Measurements from ENCODE around the gene CGGBP1.

The CGGBP1 gene

DNA sequence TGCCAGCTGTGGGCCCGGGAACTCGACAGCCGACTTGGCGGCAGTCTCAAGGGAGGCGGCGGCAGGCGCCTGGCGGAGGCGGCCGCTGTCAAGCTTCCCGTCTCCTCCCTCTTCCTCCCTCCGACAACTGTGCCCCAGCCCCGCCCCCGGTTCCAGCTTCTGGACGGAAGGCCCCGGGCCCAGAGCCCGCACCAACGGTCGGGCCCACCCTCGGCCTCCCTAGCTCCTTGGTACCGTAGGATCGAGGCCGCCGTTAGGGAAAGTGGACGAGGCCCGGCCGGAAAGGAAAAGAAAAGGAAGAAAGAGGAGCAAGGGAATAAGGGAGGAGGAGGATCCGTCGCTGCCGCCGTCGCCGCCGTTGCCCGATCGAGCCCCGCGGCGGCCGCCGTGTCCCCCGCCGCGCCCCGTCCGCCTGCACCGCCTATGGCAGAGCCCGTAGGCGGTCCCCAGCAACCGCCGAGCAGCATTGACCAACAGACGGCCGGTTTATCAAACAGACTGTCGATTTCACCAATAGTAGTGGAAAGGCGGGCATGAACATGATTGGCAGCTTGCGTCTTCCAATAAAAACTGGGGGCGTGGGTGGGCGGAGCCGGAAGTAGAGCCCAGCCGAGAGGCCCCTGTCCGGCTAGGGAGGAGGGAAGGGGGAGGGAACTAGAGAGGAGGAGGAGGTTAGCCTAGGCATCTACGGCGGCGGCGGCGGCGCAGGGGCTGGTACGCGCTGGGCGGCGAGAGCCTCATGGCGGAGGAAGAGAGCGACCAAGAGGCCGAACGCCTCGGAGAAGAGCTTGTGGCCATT, at the start of gene CGGBP1, which contains the start of gene ZNF654:
Gene CGGBP1, minus strand, starts transcription at position 425 of the 799 bp plus-strand sequence. CDS start 3,029 bp downstream, outside the sequence.
Gene ZNF654, plus strand, starts transcription at position 675 of the 799 bp plus-strand sequence. Its CDS starts 65 bp downstream, at position 740.
- peak; percentile 99 for DNase-seq (ENCODE audit: low read depth in 2 of 2, low spot score in 1 of 2)

GRCh38 chr3:88105325-88105724, 46.5 kb upstream of the CGGBP1 start:
- no peak for DNase-seq (ENCODE audit: low read depth in 2 of 2, low spot score in 1 of 2)

GRCh38 chr3:88101142-88101541, 42.3 kb upstream of the CGGBP1 start:
- no peak for DNase-seq (ENCODE audit: low read depth in 2 of 2, low spot score in 1 of 2)

DNA sequence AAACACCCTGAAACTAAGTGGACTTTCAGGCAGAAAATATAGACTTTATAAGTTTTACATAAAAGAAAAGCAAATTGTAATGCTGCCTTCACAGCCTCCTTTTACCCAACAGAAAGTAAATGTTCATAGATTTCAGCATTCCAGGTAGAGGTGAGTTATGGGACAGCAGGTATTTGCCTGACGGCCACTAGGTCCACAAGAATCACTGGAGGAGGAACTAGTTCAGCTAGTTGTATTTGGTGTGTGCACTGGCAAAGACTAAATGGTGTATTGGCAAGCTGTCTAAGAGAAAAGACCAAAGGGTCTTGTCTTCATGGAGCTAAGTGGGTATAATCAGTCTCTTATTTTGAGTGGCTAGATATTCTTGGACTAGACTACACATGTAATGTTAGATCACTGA, 34.5 kb upstream of the CGGBP1 start:
- DNase-seq (ENCODE audit: low read depth in 2 of 2, low spot score in 1 of 2), result no peak

DNA sequence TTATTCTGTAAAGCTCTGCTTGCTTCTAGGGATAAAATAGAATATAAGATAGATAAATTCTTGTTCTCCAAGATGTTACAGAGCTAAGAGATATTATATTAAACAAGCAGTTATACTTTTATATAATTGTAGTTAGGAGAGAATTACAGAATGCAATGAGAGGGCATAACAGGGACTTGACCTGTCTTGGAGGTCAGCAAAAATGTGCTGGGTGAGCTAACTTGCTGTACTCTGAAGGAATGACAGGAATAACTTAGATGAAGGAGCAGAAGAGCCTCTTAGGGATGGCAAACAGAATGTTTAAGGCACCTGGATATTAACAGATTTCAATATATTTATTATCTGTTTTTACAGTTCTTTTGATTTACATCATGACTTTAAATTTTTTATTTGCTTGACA, 33.5 kb upstream of the CGGBP1 start:
- no peak for DNase-seq (ENCODE audit: low read depth in 2 of 2, low spot score in 1 of 2)

GRCh38 chr3:88090681-88091080, 31.9 kb upstream of the CGGBP1 start:
- DNase-seq (ENCODE audit: low read depth in 2 of 2, low spot score in 1 of 2), result no peak

DNA sequence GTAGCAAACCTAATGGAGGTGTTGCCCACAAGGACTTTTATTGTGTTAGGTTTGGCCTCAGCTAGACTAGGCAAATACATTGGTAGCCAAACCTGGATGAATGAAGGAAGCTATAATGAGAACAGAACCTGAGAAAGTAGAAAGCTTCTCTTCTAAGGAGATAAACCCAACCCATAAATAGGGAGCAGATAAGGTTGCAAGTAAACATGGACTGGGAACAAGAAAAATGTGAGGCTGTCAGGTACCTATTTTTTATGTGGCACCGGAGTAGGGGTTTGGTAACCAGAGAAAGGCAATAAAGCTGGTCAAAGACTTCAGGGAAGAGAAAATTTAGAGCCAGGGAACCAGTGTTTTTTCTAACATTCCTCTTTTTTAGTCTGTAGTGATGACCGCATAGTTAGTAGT, 25.3 kb upstream of the CGGBP1 start:
- no peak for DNase-seq (ENCODE audit: low read depth in 2 of 2, low spot score in 1 of 2)

DNA sequence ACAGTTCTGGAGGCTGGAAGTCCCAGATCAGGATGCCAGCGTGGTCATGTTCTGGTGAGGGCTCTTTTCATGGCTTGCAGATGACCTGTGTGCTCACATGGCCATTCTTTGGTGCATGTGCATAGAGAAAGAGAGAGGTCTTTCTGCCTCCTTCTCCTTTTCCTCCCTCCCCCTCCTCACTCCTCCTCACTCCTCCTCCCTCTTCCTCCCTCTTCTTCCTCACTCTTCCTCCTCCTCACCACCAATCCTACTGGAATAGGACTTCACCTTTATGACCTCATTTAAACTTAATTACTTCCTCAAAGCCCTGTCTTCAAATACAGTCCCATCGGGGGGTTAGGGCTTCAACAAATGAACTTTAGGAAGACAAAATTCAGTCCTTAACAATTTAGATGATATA, 24.0 kb upstream of the CGGBP1 start:
- DNase-seq (ENCODE audit: low read depth in 2 of 2, low spot score in 1 of 2), result no peak

DNA sequence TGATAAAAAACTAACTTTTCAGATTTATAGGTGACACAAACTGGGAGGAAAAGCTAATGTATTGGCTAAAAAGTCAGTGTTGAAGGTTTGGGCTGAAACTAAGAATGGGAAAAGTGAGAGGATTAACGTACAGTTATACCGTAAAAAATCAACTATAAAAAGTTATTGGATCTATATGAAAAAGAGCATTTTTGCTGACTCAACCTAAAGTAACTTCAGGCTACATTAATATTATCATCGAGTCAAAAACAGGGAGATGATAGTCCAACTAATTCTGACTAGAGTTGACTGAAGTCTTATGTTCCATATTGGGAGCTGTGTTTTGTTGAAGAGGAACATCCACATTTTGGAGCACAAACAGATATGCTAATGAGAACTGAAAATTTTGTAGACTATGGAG, 20.1 kb upstream of the CGGBP1 start:
- DNase-seq (ENCODE audit: low read depth in 2 of 2, low spot score in 1 of 2), result no peak

DNA sequence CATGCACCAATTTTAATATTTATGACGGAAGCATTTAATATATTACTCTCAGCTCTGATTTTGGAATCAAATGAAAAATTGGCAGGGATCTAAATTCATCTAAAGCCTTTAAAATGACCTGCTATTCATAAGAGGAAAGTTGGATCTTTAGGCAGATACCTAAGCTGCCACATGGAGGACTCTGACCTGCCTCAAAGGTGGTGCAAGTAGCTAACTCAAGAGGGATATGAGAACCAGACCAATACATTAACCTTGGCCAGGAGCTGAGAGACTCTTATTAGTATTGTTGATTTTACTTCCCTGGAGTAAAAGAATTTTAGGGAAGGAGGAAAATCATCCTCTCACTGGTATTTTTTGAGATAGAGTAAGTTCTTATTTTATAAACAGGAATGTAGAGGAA, 17.9 kb upstream of the CGGBP1 start:
- DNase-seq (ENCODE audit: low read depth in 2 of 2, low spot score in 1 of 2), result no peak

DNA sequence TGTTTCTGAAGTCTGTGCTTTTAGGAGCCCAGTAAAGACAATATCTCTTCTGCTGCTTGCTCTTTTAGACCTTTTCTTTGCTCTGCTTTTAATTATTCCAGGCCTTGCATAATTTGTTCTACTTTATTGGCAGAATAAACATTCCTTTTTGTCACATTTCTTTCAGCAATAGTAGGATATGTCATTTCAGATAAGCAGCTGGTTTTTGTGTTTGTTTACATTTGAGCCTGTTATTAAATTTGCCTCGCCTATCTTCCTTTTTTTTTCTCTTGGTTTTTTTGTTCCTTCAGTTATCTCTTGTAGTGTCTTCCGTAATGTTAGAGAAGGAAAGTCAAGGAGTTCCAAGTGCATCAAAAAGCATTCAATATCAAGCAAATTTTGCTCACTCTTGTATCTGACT, 16.7 kb upstream of the CGGBP1 start:
- no peak for DNase-seq (ENCODE audit: low read depth in 2 of 2, low spot score in 1 of 2)

- no peak for DNase-seq (ENCODE audit: low read depth in 2 of 2, low spot score in 1 of 2)
These were observed 16.3 kb upstream of the CGGBP1 start for GRCh38 chr3:88075072-88075471.

- no peak for DNase-seq (ENCODE audit: low read depth in 2 of 2, low spot score in 1 of 2)
These were observed 2.9 kb upstream of the CGGBP1 start for GRCh38 chr3:88061746-88062145.

- DNase-seq (ENCODE audit: low read depth in 2 of 2, low spot score in 1 of 2), result no peak
These were observed 770 bp upstream of the CGGBP1 start for GRCh38 chr3:88059380-88060170.

DNA sequence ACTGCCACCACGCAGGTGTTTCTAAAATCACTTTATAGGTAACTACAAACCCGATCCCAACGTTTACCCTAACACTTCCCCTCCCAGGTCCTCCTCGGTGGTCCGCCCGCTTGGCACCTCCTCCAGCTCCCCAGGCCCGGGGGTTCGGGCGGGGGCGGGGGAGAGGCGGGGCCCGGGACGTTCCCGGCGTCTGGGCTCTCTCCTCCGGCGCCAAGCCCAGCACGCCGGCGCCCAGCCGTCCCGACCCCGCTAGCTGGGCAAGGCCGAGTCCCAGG, 562 bp downstream of the CGGBP1 start:
- no peak for DNase-seq (ENCODE audit: low read depth in 2 of 2, low spot score in 1 of 2)

DNA sequence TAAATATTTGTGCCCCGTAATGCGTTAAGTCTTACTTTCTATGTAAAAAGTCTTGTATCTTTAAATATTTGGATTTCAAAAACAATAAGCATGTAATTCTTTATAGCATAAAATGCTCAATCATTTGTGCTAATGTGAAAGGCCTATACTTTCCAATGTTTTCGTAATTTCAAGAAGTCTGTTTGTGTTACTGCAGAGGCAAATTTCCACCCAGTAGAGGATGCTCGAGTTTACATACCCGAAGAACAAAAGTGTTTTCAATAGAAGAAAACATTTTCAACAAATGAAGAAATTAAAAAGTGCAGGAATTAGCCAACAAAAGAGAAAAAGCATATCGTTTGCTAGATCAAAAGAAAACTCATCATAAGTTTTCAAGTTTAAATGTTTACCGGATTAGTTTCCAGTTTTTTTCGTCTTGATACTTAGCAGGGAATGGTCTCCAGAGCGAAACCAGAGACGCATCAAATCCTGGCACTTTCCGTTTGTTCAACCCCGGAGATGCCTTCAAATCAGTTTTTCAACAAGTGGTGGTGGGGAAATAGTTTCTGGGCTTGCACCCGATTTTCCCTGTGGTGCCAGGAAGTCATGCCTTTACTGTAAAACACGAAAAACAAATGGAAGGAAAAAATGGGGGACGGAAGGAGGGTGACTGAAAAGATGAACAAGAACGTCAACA, 1.0 kb downstream of the CGGBP1 start:
- DNase-seq (ENCODE audit: low read depth in 2 of 2, low spot score in 1 of 2), result no peak

- DNase-seq (ENCODE audit: low read depth in 2 of 2, low spot score in 1 of 2), result no peak
These were observed 12.0 kb downstream of the CGGBP1 start for GRCh38 chr3:88046766-88047165.

DNA sequence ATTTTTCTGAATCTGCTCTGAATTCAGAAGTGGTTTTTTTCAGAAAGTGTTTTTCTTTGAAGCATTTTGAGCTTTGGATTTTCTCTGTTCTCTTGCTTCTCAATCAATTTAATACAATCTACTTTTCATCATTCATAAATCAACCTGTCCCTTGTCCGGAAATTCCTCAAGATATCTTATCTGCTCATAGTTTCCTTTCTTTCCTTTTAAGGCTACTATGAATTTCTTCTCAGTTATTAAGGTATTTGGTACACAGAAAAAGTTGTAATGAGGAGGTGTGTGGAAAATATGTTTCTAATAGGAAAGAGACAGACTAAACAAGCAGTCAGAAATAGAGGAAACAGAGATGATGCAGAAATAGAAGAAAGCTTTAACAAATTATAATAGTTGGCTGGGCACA, 14.4 kb downstream of the CGGBP1 start:
- no peak for DNase-seq (ENCODE audit: low read depth in 2 of 2, low spot score in 1 of 2)

- no peak for DNase-seq (ENCODE audit: low read depth in 2 of 2, low spot score in 1 of 2)
These were observed 17.8 kb downstream of the CGGBP1 start for GRCh38 chr3:88041005-88041404.

DNA sequence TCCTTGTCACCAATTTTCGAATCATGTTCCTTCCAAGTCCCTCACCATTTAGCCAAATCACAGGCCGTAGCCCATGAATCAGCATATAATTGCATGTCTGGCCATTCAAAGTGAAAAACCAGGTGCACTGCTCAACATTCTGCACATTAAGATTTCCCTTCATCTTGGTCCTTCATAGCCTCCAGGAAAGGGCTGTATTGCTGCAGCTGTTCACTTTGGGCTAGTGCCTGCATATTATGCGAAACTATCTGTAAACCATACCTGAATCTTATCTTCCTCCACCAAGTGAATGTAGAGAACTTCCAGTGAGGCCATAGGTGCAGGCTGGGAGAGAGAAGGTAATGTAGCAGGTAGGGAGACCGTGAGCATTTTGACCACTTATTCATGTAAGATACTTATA, 18.3 kb downstream of the CGGBP1 start:
- DNase-seq (ENCODE audit: low read depth in 2 of 2, low spot score in 1 of 2), result no peak

GRCh38 chr3:88038566-88038965, 20.2 kb downstream of the CGGBP1 start:
- DNase-seq (ENCODE audit: low read depth in 2 of 2, low spot score in 1 of 2), result no peak

DNA sequence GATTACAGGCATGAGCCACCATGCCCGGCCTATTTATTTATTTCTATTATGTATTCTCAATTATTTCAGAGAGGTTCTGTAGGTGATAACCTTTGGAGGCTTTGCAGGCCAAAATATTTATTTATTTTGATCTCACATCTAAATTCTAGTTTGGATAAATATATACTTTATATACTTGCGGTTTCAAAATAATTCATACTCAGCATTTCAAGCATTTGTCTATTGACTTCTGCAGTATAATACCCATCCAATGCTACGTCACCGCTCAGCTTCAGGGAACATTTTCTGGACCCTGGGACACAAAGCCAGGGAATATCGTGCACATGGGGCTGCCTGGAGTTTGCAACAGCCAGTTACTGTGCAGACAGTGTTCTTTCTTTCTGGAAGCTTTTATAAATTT, 22.6 kb downstream of the CGGBP1 start:
- DNase-seq (ENCODE audit: low read depth in 2 of 2, low spot score in 1 of 2), result no peak
